ENCODE measurements around the gene CMTM8. TPM values are rescaled to one million over a fixed set of nuclear protein-coding genes. Genes with fewer than 3 reads are reported as not detected.

Gene CMTM8
- total RNA-seq, 2 experiments from 2014 or later = 6.1 to 7.5 TPM

GRCh38 chr3:32243519-32243918, 5.0 kb downstream of the CMTM8 start:
- no peak for DNase-seq
- Histone ChIP-seq H3K36me3 (ENCODE audit: insufficient read depth, low read length) (no peaks in the 10 kb centered on the region), H3K9me3 (ENCODE audit: control insufficient read depth in 1 of 2, insufficient read depth in 1 of 2, low read length in 2 of 2) (no peaks in the 10 kb centered on the region), H3K4me3 (ENCODE audit: low read length) (no peak overlapping the region), H3K27me3 (ENCODE audit: control insufficient read depth in 1 of 2, insufficient read depth in 2 of 2, low read length in 2 of 2) (no peaks in the 10 kb centered on the region), H3K27ac (ENCODE audit: low read depth in 1 of 2, low read length in 2 of 2) (no peak overlapping the region), H3K4me1 (ENCODE audit: insufficient read depth, low read length) (peaks cover 31% of the 10 kb centered on the region)
- H3K4me3 Mint-ChIP-seq = no peak overlapping the region
- ChIA-PET CTCF (no interaction called here), POLR2A (interaction anchor here (0.6 kb wide), 1 partner anchor 125 kb away, joined by 3 read pairs; no protein-coding TSS in a partner anchor)
- H3K4me1 Mint-ChIP-seq (ENCODE audit: low read depth) = peaks cover 70% of the 10 kb centered on the region
- intact Hi-C loops (cut with DNase I, micrococcal nuclease) = loop anchor here (5.0 kb wide), 5 partner anchors 49 to 329 kb away; partner anchors contain the start of genes CMTM6 (in 1 of the 2) and DYNC1LI1 (in 1 of the 2)
- H3K9me3 Mint-ChIP-seq = no peaks in the 10 kb centered on the region
- no peak for ATAC-seq (ENCODE audit: poor library complexity)
- no peak for TF ChIP-seq CTCF (IDR thresholded peaks at IDR 0.05)
- H3K27ac Mint-ChIP-seq = peak overlapping the region; percentile 12
- H3K36me3 Mint-ChIP-seq (ENCODE audit: low read depth) = peaks cover 12% of the 10 kb centered on the region
- H3K27me3 Mint-ChIP-seq = no peaks in the 10 kb centered on the region

GRCh38 chr3:32245200-32245599, 6.7 kb downstream of the CMTM8 start:
- Histone ChIP-seq H3K27ac (ENCODE audit: low read depth in 1 of 2, low read length in 2 of 2) (no peak overlapping the region), H3K4me1 (ENCODE audit: insufficient read depth, low read length) (peaks cover 17% of the 10 kb centered on the region), H3K9me3 (ENCODE audit: control insufficient read depth in 1 of 2, insufficient read depth in 1 of 2, low read length in 2 of 2) (no peaks in the 10 kb centered on the region), H3K27me3 (ENCODE audit: control insufficient read depth in 1 of 2, insufficient read depth in 2 of 2, low read length in 2 of 2) (no peaks in the 10 kb centered on the region), H3K4me3 (ENCODE audit: low read length) (no peak overlapping the region), H3K36me3 (ENCODE audit: insufficient read depth, low read length) (no peaks in the 10 kb centered on the region)
- no peak for TF ChIP-seq CTCF (IDR thresholded peaks at IDR 0.05)
- Mint-ChIP-seq H3K36me3 (ENCODE audit: low read depth) (peaks cover 10% of the 10 kb centered on the region), H3K4me1 (ENCODE audit: low read depth) (peaks cover 69% of the 10 kb centered on the region), H3K4me3 (peak overlapping the region; percentile 20), H3K27ac (peak overlapping the region; percentile 32), H3K9me3 (no peaks in the 10 kb centered on the region), H3K27me3 (no peaks in the 10 kb centered on the region)
- peak in 2 of 14 experiments; percentile 21 to 50 for DNase-seq
- ChIA-PET CTCF (no interaction called here), POLR2A (interaction anchor here (1.0 to 1.5 kb wide), 2 partner anchors 13 to 59 kb away, joined by 3 read pairs; no protein-coding TSS in a partner anchor)
- intact Hi-C loops (cut with DNase I, micrococcal nuclease) = no loop called here
- ATAC-seq (ENCODE audit: poor library complexity) = peak; percentile 52

- H3K27ac ChIP-seq (ENCODE audit: low read depth in 1 of 2, low read length in 2 of 2) = no peak overlapping the region
- intact Hi-C loops (cut with DNase I, micrococcal nuclease) = no loop called here
- no peaks in the 10 kb centered on the region for H3K9me3 ChIP-seq (ENCODE audit: control insufficient read depth in 1 of 2, insufficient read depth in 1 of 2, low read length in 2 of 2)
- no peaks in the 10 kb centered on the region for H3K27me3 ChIP-seq (ENCODE audit: control insufficient read depth in 1 of 2, insufficient read depth in 2 of 2, low read length in 2 of 2)
- Mint-ChIP-seq H3K36me3 (ENCODE audit: low read depth) (peaks cover 9% of the 10 kb centered on the region), H3K9me3 (no peaks in the 10 kb centered on the region), H3K27me3 (no peaks in the 10 kb centered on the region), H3K4me3 (peak overlapping the region; percentile 25), H3K4me1 (ENCODE audit: low read depth) (peaks cover 60% of the 10 kb centered on the region), H3K27ac (peak overlapping the region; percentile 23)
- H3K4me3 ChIP-seq (ENCODE audit: low read length) = no peak overlapping the region
- no peaks in the 10 kb centered on the region for H3K36me3 ChIP-seq (ENCODE audit: insufficient read depth, low read length)
- TF ChIP-seq CTCF (IDR thresholded peaks at IDR 0.05) = no peak
- ChIA-PET POLR2A (no interaction called here), CTCF (no interaction called here)
- DNase-seq = peak in 1 of 14 experiments; percentile 12
- H3K4me1 ChIP-seq (ENCODE audit: insufficient read depth, low read length) = peaks cover 11% of the 10 kb centered on the region
- ATAC-seq (ENCODE audit: poor library complexity) = no peak
Measured at GRCh38 chr3:32246079-32246675, 7.7 kb downstream of the CMTM8 start.
